HL-60 (cell line): ENCODE measurements around the gene GPAT3.
A peak's percentile ranks its signal among the peaks of the same experiment; 100 is the strongest.
"Not testable (repeated sequence)": the region's sequence is repeated elsewhere in the genome, so short reads cannot be mapped to it uniquely, and the experiment has no call there.

ENCODE experiments used
- DNase-seq, 2 experiments: peaks; one replicate each; pipeline ENCODE4 v3.0.0-alpha.2; 2010 to 2020; ENCODE audit warnings: low read depth in 1 of 2, low spot score in 1 of 2
- H3K27ac ChIP-seq: fragments of 250-450 bp; sonication (Bioruptor Pico); replicated peaks from 2 replicates; pipeline ENCODE4 v1.5.1; 2020; ENCODE audit warnings: mild to moderate bottlenecking, moderate library complexity
- H3K27me3 ChIP-seq: fragments of 250-450 bp; sonication (Bioruptor Pico); 2 replicates; pipeline ENCODE4 v1.5.1; 2021; ENCODE audit warnings: mild to moderate bottlenecking, moderate library complexity; ENCODE audit not compliant: insufficient read depth, poor library complexity, severe bottlenecking
- H3K4me3 ChIP-seq: replicated peaks from 2 replicates; pipeline ENCODE4 v1.5.1; 2011; ENCODE audit warnings: mild to moderate bottlenecking, control low read depth, low read length; ENCODE audit not compliant: insufficient read depth
- CTCF ChIP-seq: IDR thresholded peaks from one replicate; pipeline ENCODE4 v1.5.1; 2011; ENCODE audit warnings: low read length, control low read depth, inconsistent platforms; ENCODE audit not compliant: insufficient read depth
- GABPA ChIP-seq: IDR thresholded peaks from 2 replicates; pipeline ENCODE4 v1.6.1; 2012; ENCODE audit warnings: low read depth
- POLR2AphosphoS5 ChIP-seq: IDR thresholded peaks from 2 replicates; pipeline ENCODE4 v1.6.1; 2012; ENCODE audit warnings: low read depth
- REST ChIP-seq: IDR thresholded peaks from 2 replicates; pipeline ENCODE4 v1.6.1; 2012; ENCODE audit warnings: low read depth; ENCODE audit not compliant: insufficient replicate concordance
- SPI1 ChIP-seq: IDR thresholded peaks from 2 replicates; pipeline ENCODE4 v1.6.1; 2012; ENCODE audit warnings: low read depth, mild to moderate bottlenecking, borderline replicate concordance

GPAT3 gene

GRCh38 chr4:83618431-83618830, 82.5 kb downstream of the GPAT3 start:
- Histone ChIP-seq H3K4me3 (no peak overlapping the region), H3K27me3 (no peaks in the 10 kb centered on the region), H3K27ac (no peak overlapping the region; the same call in 1 of the 2 replicates)
- TF ChIP-seq GABPA: no peak
- no peak for TF ChIP-seq CTCF
- TF ChIP-seq SPI1: no peak
- TF ChIP-seq REST: no peak
- no peak for TF ChIP-seq POLR2AphosphoS5
- no peak for DNase-seq

- peak overlapping the region; percentile 21; the same call in 1 of the 2 replicates for H3K27ac ChIP-seq
- H3K4me3 ChIP-seq: no peak overlapping the region
- no peaks in the 10 kb centered on the region for H3K27me3 ChIP-seq
- TF ChIP-seq GABPA (no peak), POLR2AphosphoS5 (peak; percentile 58; the same call in 1 of the 2 replicates), SPI1 (peak; percentile 96)
- peak; percentile 63 to 80 for DNase-seq
These were observed 83.2 kb downstream of the GPAT3 start for GRCh38 chr4:83618991-83619645.

- DNase-seq, H3K27me3 ChIP-seq, H3K27ac ChIP-seq: not testable (repeated sequence)
These were observed 86.2 kb downstream of the GPAT3 start for GRCh38 chr4:83622127-83622526.

GRCh38 chr4:83625821-83626220, 89.9 kb downstream of the GPAT3 start:
- no peak overlapping the region for H3K27ac ChIP-seq
- TF ChIP-seq POLR2AphosphoS5: no peak
- no peak for TF ChIP-seq CTCF
- TF ChIP-seq GABPA: no peak
- TF ChIP-seq REST: no peak
- no peak for TF ChIP-seq SPI1
- no peak for DNase-seq

More at GRCh38 chr4:83622127-83622526, 86.2 kb downstream of the GPAT3 start:
- not testable (repeated sequence) for H3K4me3 ChIP-seq

More at GRCh38 chr4:83625821-83626220, 89.9 kb downstream of the GPAT3 start:
- H3K4me3 ChIP-seq: no peak overlapping the region
- H3K27me3 ChIP-seq: no peaks in the 10 kb centered on the region
